GM23248 (cell line): Measurements from ENCODE around the gene GOLGA3. TPM values are rescaled to one million over a fixed set of nuclear protein-coding genes. Genes with fewer than 3 reads are reported as not detected.
"Not testable (repeated sequence)": the region's sequence is repeated elsewhere in the genome, so short reads cannot be mapped to it uniquely, and the experiment has no call there.

ENCODE experiments used
- DNase-seq: peaks from one replicate; pipeline ENCODE4 v3.0.0-alpha.2; 2015
- H2AFZ ChIP-seq: fragments of 200-600 bp; sonication (generic); 2 replicates; pipeline ENCODE4 v1.6.1; 2016; ENCODE audit warnings: antibody characterized with exemption
- H3F3A ChIP-seq: fragments of 200-600 bp; sonication (generic); 2 replicates; pipeline ENCODE4 v1.6.1; 2016; ENCODE audit warnings: mild to moderate bottlenecking, antibody characterized with exemption, mixed run types; ENCODE audit not compliant: insufficient read depth
- H3K27ac ChIP-seq: fragments of 200-600 bp; sonication (generic); 2 replicates; pipeline ENCODE4 v1.5.1; 2016; ENCODE audit warnings: mild to moderate bottlenecking
- H3K27me3 ChIP-seq: fragments of 200-600 bp; sonication (generic); replicated peaks from 2 replicates; pipeline ENCODE4 v1.6.1; 2016; ENCODE audit warnings: mild to moderate bottlenecking; ENCODE audit not compliant: insufficient read depth
- H3K36me3 ChIP-seq: fragments of 200-600 bp; sonication (generic); 2 replicates; pipeline ENCODE4 v1.6.1; 2016; ENCODE audit warnings: low read depth, mild to moderate bottlenecking
- H3K4me1 ChIP-seq: fragments of 200-600 bp; sonication (generic); 2 replicates; pipeline ENCODE4 v1.6.1; 2016; ENCODE audit warnings: mild to moderate bottlenecking; ENCODE audit not compliant: insufficient read depth
- H3K4me2 ChIP-seq: fragments of 200-600 bp; sonication (generic); one replicate; pipeline ENCODE4 v1.6.1; 2016; ENCODE audit warnings: mild to moderate bottlenecking; ENCODE audit not compliant: unreplicated experiment
- H3K4me3 ChIP-seq: fragments of 200-600 bp; sonication (generic); 2 replicates; pipeline ENCODE4 v1.5.1; 2016; ENCODE audit warnings: mild to moderate bottlenecking
- H3K79me2 ChIP-seq: fragments of 200-600 bp; sonication (generic); 2 replicates; pipeline ENCODE4 v1.6.1; 2016; ENCODE audit warnings: mild to moderate bottlenecking; ENCODE audit not compliant: insufficient read depth
- H3K9ac ChIP-seq: fragments of 200-600 bp; sonication (generic); 2 replicates; pipeline ENCODE4 v1.6.1; 2016; ENCODE audit warnings: mild to moderate bottlenecking
- H3K9me2 ChIP-seq: fragments of 200-600 bp; sonication (generic); 2 replicates; pipeline ENCODE4 v1.6.1; 2016; ENCODE audit warnings: mixed run types, mild to moderate bottlenecking, moderate library complexity; ENCODE audit not compliant: insufficient read depth
- H3K9me3 ChIP-seq: fragments of 200-600 bp; sonication (generic); one replicate; pipeline ENCODE4 v1.6.1; 2017; ENCODE audit warnings: low read depth
- H4K20me1 ChIP-seq: fragments of 200-600 bp; sonication (generic); 2 replicates; pipeline ENCODE4 v1.6.0; 2016; ENCODE audit not compliant: insufficient read depth
- EZH2 ChIP-seq: fragments of 200-600 bp; sonication (generic); IDR thresholded peaks from 2 replicates; pipeline ENCODE4 v1.6.1; 2018; ENCODE audit warnings: antibody characterized with exemption, mild to moderate bottlenecking; ENCODE audit not compliant: insufficient read depth, poor library complexity, severe bottlenecking
- EZH2phosphoT487 ChIP-seq: fragments of 200-600 bp; sonication (generic); IDR thresholded peaks from 2 replicates; pipeline ENCODE4 v1.6.1; 2018; ENCODE audit warnings: antibody characterized with exemption, moderate library complexity, mild to moderate bottlenecking, low read depth; ENCODE audit not compliant: insufficient read depth
- WGBS, 2 experiments: methylation state at CpG; one replicate each; pipeline ENCODE4 v1.1.6; 2015 to 2017; ENCODE audit warnings: low lambda C conversion rate in 2 of 2, low coverage in 1 of 2; ENCODE audit errors: missing lambda C conversion rate in 2 of 2; 5-methylcytosine and 5-hydroxymethylcytosine counted together
- in situ Hi-C: fragments of 300-500 bp; cut with MboI; formaldehyde crosslinking; loops from 2 replicates; pipeline ENCODE4 v1.15.0; 2020
- polyA plus RNA-seq: library from polyadenylated mRNA; unstranded; fragments of >200 nt; fragmentation: Nextera tagmentation; extraction: Ambion mirVana; gene quantifications from 2 replicates; pipeline ENCODE4 v1.2.1, GENCODE V29; 2016
- total RNA-seq: library from RNA; depleted of rRNA; stranded (reverse); fragments of >200 nt; shearing (Covaris generic); gene quantifications from 2 replicates; pipeline ENCODE4 v1.2.3, GENCODE V29; 2014

Gene GOLGA3
- total and polyA plus RNA-seq, 2 experiments from 2014 or later: 38.1 to 118 TPM

- Histone ChIP-seq H3K4me3 (no peak overlapping the region), H3K79me2 (peaks cover 78% of the 10 kb centered on the region), H4K20me1 (no peaks in the 10 kb centered on the region; the same call in 1 of the 2 replicates), H3K9me3 (no peaks in the 10 kb centered on the region), H3K27ac (no peak overlapping the region), H3K27me3 (no peaks in the 10 kb centered on the region), H3F3A (peaks cover 26% of the 10 kb centered on the region), H3K36me3 (peaks cover 60% of the 10 kb centered on the region), H3K4me1 (no peaks in the 10 kb centered on the region), H3K4me2 (no peak overlapping the region), H3K9me2 (no peaks in the 10 kb centered on the region), H2AFZ (no peak overlapping the region), H3K9ac (no peak overlapping the region)
- 89 to 99% methylated on average over 4 to 6 of the region's 6 CpGs for WGBS, 2 experiments
- no peak for DNase-seq
- no peak for TF ChIP-seq EZH2
- TF ChIP-seq EZH2phosphoT487: no peak
- in situ Hi-C loops: no loop called here
Measured at GRCh38 chr12:132813443-132813842, 15.2 kb downstream of the GOLGA3 start.

GRCh38 chr12:132812631-132813305 is 15.9 kb downstream of the GOLGA3 start:
- Histone ChIP-seq H3K4me1 (no peaks in the 10 kb centered on the region), H3K4me3 (no peak overlapping the region), H4K20me1 (no peaks in the 10 kb centered on the region; the same call in 1 of the 2 replicates), H3K9me3 (no peaks in the 10 kb centered on the region), H2AFZ (no peak overlapping the region), H3K4me2 (no peak overlapping the region), H3K79me2 (peaks cover 78% of the 10 kb centered on the region), H3K9me2 (no peaks in the 10 kb centered on the region), H3F3A (peaks cover 26% of the 10 kb centered on the region), H3K27ac (0 out of 2 replicates have a peak overlapping the region, but pooled peaks have one; percentile 5), H3K9ac (no peak overlapping the region), H3K36me3 (peaks cover 61% of the 10 kb centered on the region), H3K27me3 (no peaks in the 10 kb centered on the region)
- TF ChIP-seq EZH2phosphoT487 (no peak), EZH2 (no peak)
- in situ Hi-C loops: no loop called here
- 76 to 77% methylated on average over 8 of the region's 8 CpGs for WGBS, 2 experiments
- DNase-seq: peak; percentile 20

GRCh38 chr12:132809391-132809790 is 19.3 kb downstream of the GOLGA3 start:
- H3K27ac ChIP-seq, H3K9ac ChIP-seq, H3K9me2 ChIP-seq, H3K4me1 ChIP-seq, H2AFZ ChIP-seq, H3K4me3 ChIP-seq, H3K27me3 ChIP-seq, H3K4me2 ChIP-seq, H3K9me3 ChIP-seq, in situ Hi-C loops, H4K20me1 ChIP-seq: not testable (repeated sequence)
- Histone ChIP-seq H3K79me2 (peaks cover 81% of the 10 kb centered on the region), H3K36me3 (peaks cover 51% of the 10 kb centered on the region), H3F3A (peaks cover 30% of the 10 kb centered on the region)
- 42 to 49% methylated on average over 8 to 13 of the region's 13 CpGs for WGBS, 2 experiments
- peak; percentile 60 for DNase-seq

- Histone ChIP-seq H3K9me3 (no peaks in the 10 kb centered on the region), H2AFZ (no peak overlapping the region), H3K4me1 (peaks cover 9% of the 10 kb centered on the region; the same call in 1 of the 2 replicates), H3K27ac (no peak overlapping the region), H3K9me2 (no peaks in the 10 kb centered on the region), H3F3A (peaks cover 37% of the 10 kb centered on the region), H3K9ac (no peak overlapping the region), H3K4me2 (no peak overlapping the region), H4K20me1 (peaks cover 4% of the 10 kb centered on the region; the same call in 1 of the 2 replicates), H3K79me2 (peaks cover 82% of the 10 kb centered on the region), H3K4me3 (no peak overlapping the region), H3K36me3 (peaks cover 50% of the 10 kb centered on the region; the same call in 1 of the 2 replicates), H3K27me3 (no peaks in the 10 kb centered on the region)
- in situ Hi-C loops: no loop called here
- peak; percentile 44 for DNase-seq
- WGBS, 2 experiments: 65 to 78% methylated on average over 18 to 25 of the region's 25 CpGs
- TF ChIP-seq EZH2phosphoT487: no peak
- TF ChIP-seq EZH2: no peak
Measured at GRCh38 chr12:132807295-132808092, 21.2 kb downstream of the GOLGA3 start.
